Measurements from ENCODE around the gene OAS2. TPM values are rescaled to one million over a fixed set of nuclear protein-coding genes. Genes with fewer than 3 reads are reported as not detected.

OAS2 gene
- total and polyA plus RNA-seq, 2 of the 8 experiments (the other 6 are each of a cell fraction or from before 2014, with no cell fraction given), result 0.06 TPM; not detected in 1

- no peak overlapping the region for H2BK120ac ChIP-seq (replicated peaks; ENCODE audit: low read depth, low read length)
- no peak overlapping the region for H4K5ac ChIP-seq (ENCODE audit: insufficient read length, low read depth, low read length)
- H3K4me2 ChIP-seq (ENCODE audit: insufficient read depth in 1 of 2, low read depth in 2 of 2, low read length in 2 of 2), result no peak overlapping the region
- H3K56ac ChIP-seq (replicated peaks; ENCODE audit: insufficient read length, low read depth, low read length), result no peak overlapping the region
- no peaks in the 10 kb centered on the region for H3K79me2 ChIP-seq (ENCODE audit: control insufficient read depth in 1 of 2, insufficient read depth in 2 of 2, low read length in 2 of 2)
- no peak overlapping the region for H3K4me3 ChIP-seq (ENCODE audit: extremely low read depth in 1 of 4, insufficient read depth in 2 of 4, low read depth in 3 of 4, low read length in 4 of 4)
- no peak for DNase-seq (ENCODE audit: low read depth in 1 of 2, low spot score in 2 of 2)
- no peak overlapping the region for H3K18ac ChIP-seq (ENCODE audit: extremely low read depth, low read length)
- H3K9me3 ChIP-seq (ENCODE audit: insufficient read depth in 2 of 2, low read depth in 1 of 2, low read length in 1 of 2), result no peaks in the 10 kb centered on the region
- WGBS, 2 experiments (ENCODE audit: extremely low coverage in 1 of 2, insufficient coverage in 1 of 2, insufficient read length in 1 of 2, insufficient replicate concordance in 2 of 2, low coverage in 1 of 2, low lambda C conversion rate in 2 of 2, missing lambda C conversion rate in 1 of 2), result 85% methylated on average over 2 of the region's 2 CpGs; no CpG with 5 or more reads in 1 of the 2 experiments
- H3K4me1 ChIP-seq (replicated peaks in 1 of 4; ENCODE audit: control insufficient read depth in 3 of 4, insufficient read depth in 4 of 4, low read length in 3 of 4), result no peaks in the 10 kb centered on the region
- H2BK15ac ChIP-seq (ENCODE audit: low read length), result no peak overlapping the region
- no peak overlapping the region for H3K9ac ChIP-seq (replicated peaks in 1 of 4; ENCODE audit: extremely low read depth in 1 of 4, low read depth in 3 of 4, low read length in 3 of 4)
- no peak overlapping the region for H2BK12ac ChIP-seq (ENCODE audit: low read depth, low read length)
- no peak overlapping the region for H3K4ac ChIP-seq (replicated peaks; ENCODE audit: insufficient read length, low read depth, low read length)
- no peak for FAIRE-seq
- ChIA-PET CTCF (ENCODE audit: partially characterized antibody) (interaction anchor here (0.6 to 1.4 kb wide), 2 partner anchors 8 to 23 kb away, joined by 3 to 7 read pairs; partner anchors contain the start of gene OAS2), POLR2A (ENCODE audit: partially characterized antibody) (no interaction called here)
- no peak overlapping the region for H3K14ac ChIP-seq (ENCODE audit: insufficient read length)
- H3K36me3 ChIP-seq (ENCODE audit: control insufficient read depth in 2 of 4, insufficient read depth in 4 of 4, low read length in 3 of 4), result no peaks in the 10 kb centered on the region
- no peak overlapping the region for H2BK5ac ChIP-seq (ENCODE audit: low read depth, low read length)
- H4K8ac ChIP-seq (ENCODE audit: extremely low read depth, insufficient read depth, low read length), result no peak overlapping the region
- no peak overlapping the region for H3K23ac ChIP-seq (ENCODE audit: insufficient read length)
- H2AK5ac ChIP-seq (ENCODE audit: low read depth, low read length), result no peak overlapping the region
- no peak overlapping the region for H4K91ac ChIP-seq (replicated peaks; ENCODE audit: insufficient read length, low read length)
- H3K27me3 ChIP-seq (replicated peaks in 1 of 4; ENCODE audit: control insufficient read depth in 3 of 4, extremely low read depth in 1 of 4, insufficient read depth in 3 of 4, low read length in 3 of 4), result no peaks in the 10 kb centered on the region; a peak in 2 of 7 replicates
- no peak overlapping the region for H2AFZ ChIP-seq (ENCODE audit: low read length)
- TF ChIP-seq TAF7 (optimal IDR thresholded peaks at IDR 0.05; ENCODE audit: borderline replicate concordance, low read depth, low read length) (no peak), SRF (IDR thresholded peaks at IDR 0.05; ENCODE audit: low read depth, low read length) (0 out of 2 replicates have a peak, but pooled peaks have one; percentile 11)
- H3K23me2 ChIP-seq (ENCODE audit: low read depth, low read length), result no peaks in the 10 kb centered on the region
- no peak overlapping the region for H3K27ac ChIP-seq (ENCODE audit: low read depth, low read length)
- no peak overlapping the region for H2BK20ac ChIP-seq (ENCODE audit: low read length)
- peaks cover 0 to 2% of the 10 kb centered on the region in 2 experiments for H4K20me1 ChIP-seq (replicated peaks in 1 of 2; ENCODE audit: control insufficient read depth in 1 of 2, insufficient read depth in 2 of 2, low read length in 2 of 2)
- no peaks in the 10 kb centered on the region for H3K79me1 ChIP-seq (ENCODE audit: low read depth, low read length)
Observed at GRCh38 chr12:112970391-112970790, 7.9 kb upstream of the OAS2 start.
